CD14-positive monocyte (primary cell): Measurements from ENCODE around the gene SERPINA12. TPM values are rescaled to one million over a fixed set of nuclear protein-coding genes. Genes with fewer than 3 reads are reported as not detected.

Source experiments
- DNase-seq, 3 donors: peaks; one replicate each; pipeline ENCODE4 v3.0.0-alpha.2; 2011 to 2022
- H2AFZ ChIP-seq: 2 replicates; pipeline ENCODE4 v1.6.0; 2012; ENCODE audit warnings: mild to moderate bottlenecking, low read depth, low read length, inconsistent platforms; ENCODE audit not compliant: insufficient read depth, poor library complexity, severe bottlenecking
- H3K27ac ChIP-seq, 2 donors: 1 replicate in 1 of 2; 2 replicates in 1 of 2; pipeline ENCODE4 v1.5.1; 2012 to 2013; ENCODE audit warnings: low read length in 2 of 2, control low read depth in 1 of 2, inconsistent platforms in 1 of 2, low read depth in 1 of 2, mild to moderate bottlenecking in 1 of 2
- H3K27me3 ChIP-seq, 2 donors: one replicate each; pipeline versions ENCODE4 v1.6.0 to v1.6.1; 2011 to 2013; ENCODE audit warnings: low read length in 2 of 2; ENCODE audit not compliant: control insufficient read depth in 2 of 2, insufficient read depth in 2 of 2
- H3K36me3 ChIP-seq, 2 donors: replicated peaks in 1 of 2; 1 replicate in 1 of 2; 2 replicates in 1 of 2; pipeline versions ENCODE4 v1.5.1 to v1.6.1; 2012 to 2013; ENCODE audit warnings: low read length in 2 of 2, control low read depth in 1 of 2, inconsistent platforms in 1 of 2, mild to moderate bottlenecking in 1 of 2; ENCODE audit not compliant: insufficient read depth in 2 of 2, control insufficient read depth in 1 of 2
- H3K4me1 ChIP-seq, 2 donors: 1 replicate in 1 of 2; 2 replicates in 1 of 2; pipeline versions ENCODE4 v1.5.1 to v1.6.1; 2012 to 2013; ENCODE audit warnings: low read length in 2 of 2, control low read depth in 1 of 2, inconsistent platforms in 1 of 2, mild to moderate bottlenecking in 1 of 2, moderate library complexity in 1 of 2; ENCODE audit not compliant: insufficient read depth in 2 of 2, control insufficient read depth in 1 of 2
- H3K4me2 ChIP-seq: replicated peaks from 2 replicates; pipeline ENCODE3; 2012; ENCODE audit warnings: low read length, moderate library complexity, mild to moderate bottlenecking; ENCODE audit not compliant: poor library complexity, severe bottlenecking; ENCODE audit errors: extremely low read depth
- H3K4me3 ChIP-seq, 3 experiments: fragments of 200-600 bp in 1 of 3; sonication (generic) in 1 of 3; replicated peaks in 1 of 3; 1 replicate in 2 of 3; 2 replicates in 1 of 3; pipeline ENCODE4 v1.5.1; 2011 to 2013; ENCODE audit warnings: low read length in 3 of 3, mild to moderate bottlenecking in 3 of 3, control low read depth in 2 of 3, low read depth in 2 of 3, inconsistent platforms in 1 of 3, moderate library complexity in 1 of 3
- H3K79me2 ChIP-seq: 2 replicates; pipeline ENCODE4 v1.6.0; 2012; ENCODE audit warnings: mild to moderate bottlenecking, control low read depth, inconsistent platforms, low read length, moderate library complexity; ENCODE audit not compliant: insufficient read depth
- H3K9ac ChIP-seq: 2 replicates; pipeline ENCODE4 v1.6.0; 2017; ENCODE audit warnings: low read length, mild to moderate bottlenecking; ENCODE audit not compliant: insufficient read depth, poor library complexity, severe bottlenecking
- H3K9me3 ChIP-seq, 2 donors: replicated peaks in 1 of 2; 1 replicate in 1 of 2; 2 replicates in 1 of 2; pipeline versions ENCODE4 v1.5.1 to v1.6.1; 2012 to 2013; ENCODE audit warnings: low read length in 2 of 2, control low read depth in 1 of 2; ENCODE audit not compliant: control insufficient read depth in 1 of 2, insufficient read depth in 1 of 2
- H4K20me1 ChIP-seq: 2 replicates; pipeline ENCODE4 v1.6.0; 2012; ENCODE audit warnings: mild to moderate bottlenecking, low read length, control low read depth, moderate library complexity; ENCODE audit not compliant: insufficient read depth
- H3K27ac Mint-ChIP-seq, 7 donors: one replicate each; pipeline ENCODE4 v1.8.0; 2020; ENCODE audit warnings: mild to moderate bottlenecking in 7 of 7, mixed read lengths in 7 of 7, moderate library complexity in 6 of 7, inconsistent platforms in 2 of 7
- H3K27me3 Mint-ChIP-seq, 3 donors: one replicate each; pipeline ENCODE4 v1.8.0; 2021 to 2022; ENCODE audit warnings: low read depth in 3 of 3, mild to moderate bottlenecking in 3 of 3, mixed read lengths in 3 of 3, moderate library complexity in 3 of 3, inconsistent platforms in 1 of 3
- H3K36me3 Mint-ChIP-seq, 2 donors: one replicate each; pipeline ENCODE4 v1.8.0; 2020; ENCODE audit warnings: mixed read lengths in 2 of 2, inconsistent platforms in 1 of 2, mild to moderate bottlenecking in 1 of 2
- H3K4me1 Mint-ChIP-seq: one replicate; pipeline ENCODE4 v1.8.0; 2020; ENCODE audit warnings: mild to moderate bottlenecking, mixed read lengths
- H3K4me3 Mint-ChIP-seq, 2 donors: one replicate each; pipeline ENCODE4 v1.8.0; 2020; ENCODE audit warnings: mild to moderate bottlenecking in 2 of 2, mixed read lengths in 2 of 2, moderate library complexity in 1 of 2
- H3K9me3 Mint-ChIP-seq, 7 donors: one replicate each; pipeline ENCODE4 v1.8.0; 2020 to 2022; ENCODE audit warnings: mixed read lengths in 7 of 7, mild to moderate bottlenecking in 6 of 7, moderate library complexity in 6 of 7, inconsistent platforms in 2 of 7
- WGBS: methylation state at CpG from one replicate; pipeline ENCODE4 v1.1.5; 2013; ENCODE audit warnings: missing lambda C conversion rate; ENCODE audit not compliant: insufficient coverage; 5-methylcytosine and 5-hydroxymethylcytosine counted together
- intact Hi-C, 2 donors: fragments of 100-400 bp; cut with micrococcal nuclease; formaldehyde crosslinking; loops; one replicate each; pipeline versions ENCODE4 v1.15.0 to v1.15.1; 2023
- polyA plus RNA-seq, 3 donors: library from polyadenylated mRNA; depleted of rRNA in 1 of 3; unstranded in 2 of 3; stranded (reverse) in 1 of 3; fragments of 300-500 nt in 2 of 3; fragments of >200 nt in 1 of 3; fragmentation: Illumina TruSeq in 2 of 3; gene quantifications; 1 replicate in 2 of 3; 2 replicates in 1 of 3; pipeline ENCODE4 v1.2.3, GENCODE V29; 2012 to 2021
- TF ChIP-seq, protein P1 (sequence below): fragments of 200-600 bp; IDR thresholded peaks from one replicate; pipeline ENCODE4 v1.8.0; 2022; ENCODE audit warnings: antibody characterized with exemption, mild to moderate bottlenecking

SERPINA12 gene
- polyA plus RNA-seq, 3 donors = not detected

GRCh38 chr14:94548131-94548998 is 39.1 kb upstream of the SERPINA12 start:
- no peaks in the 10 kb centered on the region for H4K20me1 ChIP-seq
- peaks cover 15 to 18% of the 10 kb centered on the region in 2 donors for H3K9me3 ChIP-seq
- H3K4me1 ChIP-seq = no peaks in the 10 kb centered on the region
- peaks cover 0 to 15% (median 11%) of the 10 kb centered on the region in 7 donors for H3K9me3 Mint-ChIP-seq
- TF ChIP-seq, protein P1, sequence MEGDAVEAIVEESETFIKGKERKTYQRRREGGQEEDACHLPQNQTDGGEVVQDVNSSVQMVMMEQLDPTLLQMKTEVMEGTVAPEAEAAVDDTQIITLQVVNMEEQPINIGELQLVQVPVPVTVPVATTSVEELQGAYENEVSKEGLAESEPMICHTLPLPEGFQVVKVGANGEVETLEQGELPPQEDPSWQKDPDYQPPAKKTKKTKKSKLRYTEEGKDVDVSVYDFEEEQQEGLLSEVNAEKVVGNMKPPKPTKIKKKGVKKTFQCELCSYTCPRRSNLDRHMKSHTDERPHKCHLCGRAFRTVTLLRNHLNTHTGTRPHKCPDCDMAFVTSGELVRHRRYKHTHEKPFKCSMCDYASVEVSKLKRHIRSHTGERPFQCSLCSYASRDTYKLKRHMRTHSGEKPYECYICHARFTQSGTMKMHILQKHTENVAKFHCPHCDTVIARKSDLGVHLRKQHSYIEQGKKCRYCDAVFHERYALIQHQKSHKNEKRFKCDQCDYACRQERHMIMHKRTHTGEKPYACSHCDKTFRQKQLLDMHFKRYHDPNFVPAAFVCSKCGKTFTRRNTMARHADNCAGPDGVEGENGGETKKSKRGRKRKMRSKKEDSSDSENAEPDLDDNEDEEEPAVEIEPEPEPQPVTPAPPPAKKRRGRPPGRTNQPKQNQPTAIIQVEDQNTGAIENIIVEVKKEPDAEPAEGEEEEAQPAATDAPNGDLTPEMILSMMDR = no peak
- no peak overlapping the region for H3K27ac Mint-ChIP-seq
- H3K36me3 ChIP-seq = no peaks in the 10 kb centered on the region
- WGBS = 95% methylated on average over 9 of the region's 14 CpGs
- no peak overlapping the region for H3K27ac ChIP-seq
- H3K27me3 ChIP-seq = no peaks in the 10 kb centered on the region
- H3K9ac ChIP-seq = no peak overlapping the region
- H2AFZ ChIP-seq = no peak overlapping the region
- no peak overlapping the region for H3K4me2 ChIP-seq
- H3K4me1 Mint-ChIP-seq = no peaks in the 10 kb centered on the region
- H3K4me3 Mint-ChIP-seq = no peak overlapping the region
- H3K27me3 Mint-ChIP-seq = peaks cover 4 to 20% (median 14%) of the 10 kb centered on the region in 3 donors
- no peak for DNase-seq
- no peaks in the 10 kb centered on the region for H3K36me3 Mint-ChIP-seq
- no peaks in the 10 kb centered on the region for H3K79me2 ChIP-seq
- intact Hi-C loops = no loop called here
- H3K4me3 ChIP-seq = no peak overlapping the region

- Histone ChIP-seq H2AFZ (no peak overlapping the region), H3K27me3 (no peaks in the 10 kb centered on the region), H3K4me1 (no peaks in the 10 kb centered on the region), H3K9ac (no peak overlapping the region), H3K36me3 (no peaks in the 10 kb centered on the region), H3K27ac (no peak overlapping the region), H4K20me1 (no peaks in the 10 kb centered on the region), H3K4me3 (no peak overlapping the region), H3K79me2 (no peaks in the 10 kb centered on the region), H3K9me3 (peaks cover 15 to 18% of the 10 kb centered on the region in 2 donors), H3K4me2 (no peak overlapping the region)
- Mint-ChIP-seq H3K36me3 (no peaks in the 10 kb centered on the region), H3K9me3 (peaks cover 0 to 15% (median 11%) of the 10 kb centered on the region in 7 donors), H3K4me1 (no peaks in the 10 kb centered on the region), H3K4me3 (no peak overlapping the region), H3K27ac (peak overlapping the region in 2 of 7 donors; percentile 16 to 76), H3K27me3 (peaks cover 4 to 20% (median 14%) of the 10 kb centered on the region in 3 donors)
- WGBS = no CpG with 5 or more reads among the region's 4 CpGs
- DNase-seq = no peak
- TF ChIP-seq, protein P1 = no peak
- intact Hi-C loops = no loop called here
Measured at GRCh38 chr14:94547726-94548125, 38.5 kb upstream of the SERPINA12 start.
